ENCODE measurements around the gene L3MBTL4. TPM values are rescaled to one million over a fixed set of nuclear protein-coding genes. Genes with fewer than 3 reads are reported as not detected.

The L3MBTL4 gene
- polyA plus RNA-seq, 1 of the 3 experiments (the other 2 are of a cell fraction) = 0.02 TPM

DNA sequence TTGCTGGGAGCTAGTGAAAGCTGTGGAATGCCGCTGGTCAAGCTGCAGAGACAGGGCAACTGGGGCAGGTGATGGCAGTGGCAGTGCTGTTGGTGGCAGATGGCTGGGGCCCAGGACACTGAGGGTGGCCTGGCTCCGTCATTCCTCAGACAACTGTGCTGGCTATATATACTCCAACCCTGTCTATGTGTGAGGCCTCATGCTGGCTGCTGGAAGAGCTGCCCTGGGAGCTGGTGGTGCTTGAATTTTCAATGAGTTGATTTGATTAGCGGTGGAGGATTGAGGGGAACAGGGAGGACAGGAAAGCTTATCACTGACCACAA is 452.9 kb downstream of the L3MBTL4 start (continued):
- TF ChIP-seq, protein P1, sequence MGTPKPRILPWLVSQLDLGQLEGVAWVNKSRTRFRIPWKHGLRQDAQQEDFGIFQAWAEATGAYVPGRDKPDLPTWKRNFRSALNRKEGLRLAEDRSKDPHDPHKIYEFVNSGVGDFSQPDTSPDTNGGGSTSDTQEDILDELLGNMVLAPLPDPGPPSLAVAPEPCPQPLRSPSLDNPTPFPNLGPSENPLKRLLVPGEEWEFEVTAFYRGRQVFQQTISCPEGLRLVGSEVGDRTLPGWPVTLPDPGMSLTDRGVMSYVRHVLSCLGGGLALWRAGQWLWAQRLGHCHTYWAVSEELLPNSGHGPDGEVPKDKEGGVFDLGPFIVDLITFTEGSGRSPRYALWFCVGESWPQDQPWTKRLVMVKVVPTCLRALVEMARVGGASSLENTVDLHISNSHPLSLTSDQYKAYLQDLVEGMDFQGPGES (IDR thresholded peaks at IDR 0.05; ENCODE audit: low read depth, low read length) = no peak
- no peak for TF ChIP-seq GABPA (IDR thresholded peaks at IDR 0.05; ENCODE audit: low read depth)
- TF ChIP-seq TAF1 (IDR thresholded peaks at IDR 0.05; ENCODE audit: borderline replicate concordance, low read depth, low read length) = no peak
- no peak for TF ChIP-seq TCF12 (IDR thresholded peaks at IDR 0.05)
- no peak for TF ChIP-seq SIN3A (IDR thresholded peaks at IDR 0.05; ENCODE audit: borderline replicate concordance, low read depth, low read length)
- no peak for TF ChIP-seq NFIC (IDR thresholded peaks at IDR 0.05; ENCODE audit: borderline replicate concordance)
- TF ChIP-seq, protein P2, sequence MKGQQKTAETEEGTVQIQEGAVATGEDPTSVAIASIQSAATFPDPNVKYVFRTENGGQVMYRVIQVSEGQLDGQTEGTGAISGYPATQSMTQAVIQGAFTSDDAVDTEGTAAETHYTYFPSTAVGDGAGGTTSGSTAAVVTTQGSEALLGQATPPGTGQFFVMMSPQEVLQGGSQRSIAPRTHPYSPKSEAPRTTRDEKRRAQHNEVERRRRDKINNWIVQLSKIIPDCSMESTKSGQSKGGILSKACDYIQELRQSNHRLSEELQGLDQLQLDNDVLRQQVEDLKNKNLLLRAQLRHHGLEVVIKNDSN (IDR thresholded peaks at IDR 0.05; ENCODE audit: borderline replicate concordance, low read depth) = no peak
- TF ChIP-seq FOXJ3 (CRISPR knock-in tag; IDR thresholded peaks at IDR 0.05) = no peak
- no peak for TF ChIP-seq FOXM1 (IDR thresholded peaks at IDR 0.05; ENCODE audit: low read depth)
- no peak for TF ChIP-seq EZH2phosphoT487 (IDR thresholded peaks at IDR 0.05; ENCODE audit: borderline replicate concordance, low read depth)

DNA sequence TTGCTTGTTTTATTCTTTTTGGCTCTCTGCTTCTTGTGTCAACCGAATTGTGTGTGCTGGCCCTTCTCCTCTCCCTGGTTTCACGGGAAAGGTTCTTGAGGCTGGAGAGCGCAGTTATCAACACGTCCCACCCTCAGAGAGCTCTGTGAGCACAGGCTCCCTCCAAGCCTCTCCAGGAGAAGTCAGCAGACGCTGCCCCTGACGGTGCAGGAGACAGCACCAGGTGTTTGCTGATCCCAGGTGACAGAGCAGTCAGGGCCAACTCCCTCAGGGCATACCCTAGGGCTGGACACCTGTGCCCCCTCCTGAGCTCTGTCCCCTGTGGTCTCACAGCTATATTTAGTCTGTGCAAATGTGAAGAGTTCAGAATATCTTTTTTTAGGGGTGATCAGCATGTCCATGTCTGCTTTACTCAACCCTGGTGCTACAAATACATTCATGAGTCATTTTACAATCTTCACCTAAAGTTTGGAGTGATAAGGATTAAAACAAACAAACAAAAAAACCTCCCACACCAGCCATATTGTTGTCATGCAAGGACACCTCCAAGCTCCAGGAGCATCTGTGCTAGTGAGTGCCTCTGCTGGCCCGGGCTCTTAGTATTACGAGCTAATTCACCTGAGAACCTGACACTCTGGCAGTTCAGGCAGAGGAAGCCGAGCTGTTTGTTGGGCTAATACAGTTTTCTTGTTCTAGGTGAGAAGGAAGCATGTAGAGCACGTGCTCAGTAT is 453.4 kb downstream of the L3MBTL4 start:
- Histone ChIP-seq H4K20me1 (ENCODE audit: insufficient read depth) (no peaks in the 10 kb centered on the region), H3K4me2 (no peak overlapping the region), H3K9me3 (no peaks in the 10 kb centered on the region), H3K27me3 (ENCODE audit: insufficient read depth) (0 out of 2 replicates have a peak, but pooled peaks cover 5% of the 10 kb centered on the region), H3K36me3 (replicated peaks in 1 of 2; ENCODE audit: control insufficient read depth in 1 of 2, insufficient read depth in 2 of 2, low read length in 1 of 2) (no peaks in the 10 kb centered on the region), H3K4me1 (ENCODE audit: control insufficient read depth in 1 of 2, insufficient read depth in 2 of 2, low read depth in 1 of 2, low read length in 1 of 2) (peaks cover 0 to 14% of the 10 kb centered on the region in 2 experiments; a peak in 1 of 4 replicates), H3K4me3 (ENCODE audit: low read depth in 2 of 2, low read length in 1 of 2) (no peak overlapping the region), H3K27ac (ENCODE audit: low read depth in 2 of 2, low read length in 1 of 2) (no peak overlapping the region), H3F3A (replicated peaks; ENCODE audit: insufficient read depth) (no peaks in the 10 kb centered on the region), H2AFZ (ENCODE audit: low read depth) (no peak overlapping the region), H3K79me2 (ENCODE audit: insufficient read depth) (no peaks in the 10 kb centered on the region), H3K9ac (no peak overlapping the region), H3K9me2 (no peaks in the 10 kb centered on the region)
- ChIA-PET CTCF (interaction anchor here (1.0 to 2.1 kb wide), 4 partner anchors 14 to 71 kb away, joined by 3 to 7 read pairs (median 3); no protein-coding TSS in a partner anchor), POLR2A (no interaction called here)
- DNase-seq = no peak
- WGBS (ENCODE audit: low lambda C conversion rate) = 34% methylated on average over 8 of the region's 10 CpGs
- no peak for TF ChIP-seq YY1 (IDR thresholded peaks at IDR 0.05; ENCODE audit: low read depth)
- TF ChIP-seq RAD21 (IDR thresholded peaks at IDR 0.05; ENCODE audit: low read length) = no peak
- no peak for TF ChIP-seq RCOR1 (IDR thresholded peaks at IDR 0.05; ENCODE audit: low read length)
- TF ChIP-seq, protein P3, sequence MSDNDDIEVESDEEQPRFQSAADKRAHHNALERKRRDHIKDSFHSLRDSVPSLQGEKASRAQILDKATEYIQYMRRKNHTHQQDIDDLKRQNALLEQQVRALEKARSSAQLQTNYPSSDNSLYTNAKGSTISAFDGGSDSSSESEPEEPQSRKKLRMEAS (IDR thresholded peaks at IDR 0.05; ENCODE audit: low read depth) = no peak
- TF ChIP-seq GABPA (IDR thresholded peaks at IDR 0.05; ENCODE audit: low read depth) = no peak
- no peak for TF ChIP-seq TCF12 (IDR thresholded peaks at IDR 0.05)
- TF ChIP-seq REST (IDR thresholded peaks at IDR 0.05; ENCODE audit: low read depth, low read length) = no peak
- TF ChIP-seq, protein P4, sequence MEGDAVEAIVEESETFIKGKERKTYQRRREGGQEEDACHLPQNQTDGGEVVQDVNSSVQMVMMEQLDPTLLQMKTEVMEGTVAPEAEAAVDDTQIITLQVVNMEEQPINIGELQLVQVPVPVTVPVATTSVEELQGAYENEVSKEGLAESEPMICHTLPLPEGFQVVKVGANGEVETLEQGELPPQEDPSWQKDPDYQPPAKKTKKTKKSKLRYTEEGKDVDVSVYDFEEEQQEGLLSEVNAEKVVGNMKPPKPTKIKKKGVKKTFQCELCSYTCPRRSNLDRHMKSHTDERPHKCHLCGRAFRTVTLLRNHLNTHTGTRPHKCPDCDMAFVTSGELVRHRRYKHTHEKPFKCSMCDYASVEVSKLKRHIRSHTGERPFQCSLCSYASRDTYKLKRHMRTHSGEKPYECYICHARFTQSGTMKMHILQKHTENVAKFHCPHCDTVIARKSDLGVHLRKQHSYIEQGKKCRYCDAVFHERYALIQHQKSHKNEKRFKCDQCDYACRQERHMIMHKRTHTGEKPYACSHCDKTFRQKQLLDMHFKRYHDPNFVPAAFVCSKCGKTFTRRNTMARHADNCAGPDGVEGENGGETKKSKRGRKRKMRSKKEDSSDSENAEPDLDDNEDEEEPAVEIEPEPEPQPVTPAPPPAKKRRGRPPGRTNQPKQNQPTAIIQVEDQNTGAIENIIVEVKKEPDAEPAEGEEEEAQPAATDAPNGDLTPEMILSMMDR (IDR thresholded peaks at IDR 0.05) = no peak
- no peak for TF ChIP-seq TAF1 (IDR thresholded peaks at IDR 0.05; ENCODE audit: borderline replicate concordance, low read depth, low read length)
- no peak for TF ChIP-seq MXI1 (IDR thresholded peaks at IDR 0.05; ENCODE audit: low read depth, low read length)
- TF ChIP-seq JUND (IDR thresholded peaks at IDR 0.05) = no peak
- no peak for TF ChIP-seq SIN3A (IDR thresholded peaks at IDR 0.05; ENCODE audit: borderline replicate concordance, low read depth, low read length)
- no peak for TF ChIP-seq EP300 (IDR thresholded peaks at IDR 0.05; ENCODE audit: borderline replicate concordance in 1 of 2, low read depth in 1 of 2, low read length in 1 of 2)
- no peak for TF ChIP-seq ZBTB33 (IDR thresholded peaks at IDR 0.05; ENCODE audit: borderline replicate concordance, low read depth)
- no peak for TF ChIP-seq RFX5 (IDR thresholded peaks at IDR 0.05; ENCODE audit: low read length)

Data from SK-N-SH (cell line).